Loucy (cell line): ENCODE results near the gene DDR2.

Source experiments
- CTCF ChIP-seq: fragments of 200-600 bp; sonication (generic); conservative IDR thresholded peaks from 2 replicates; pipeline ENCODE4 v1.5.1; 2014; ENCODE audit warnings: mild to moderate bottlenecking, antibody characterized with exemption, low read length
- EZH2phosphoT487 ChIP-seq: fragments of 200-600 bp; IDR thresholded peaks from 2 replicates; pipeline ENCODE4 v1.6.1; 2018; ENCODE audit warnings: antibody characterized with exemption, mild to moderate bottlenecking, moderate library complexity, borderline replicate concordance

- TF ChIP-seq CTCF (no peak), EZH2phosphoT487 (no peak)
Observed at GRCh38 chr1:162736633-162737067, 104.4 kb downstream of the DDR2 start.
